Measurements from ENCODE around the gene KIF3B. TPM values are rescaled to one million over a fixed set of nuclear protein-coding genes. Genes with fewer than 3 reads are reported as not detected.

The KIF3B gene
- total RNA-seq, 4 donors from 2014 or later, result 26.6 to 46.5 (median 37.5) TPM

GRCh38 chr20:32314768-32315167 lies 37.3 kb downstream of the KIF3B start:
- intact Hi-C loops (cut with DNase I; ENCODE audit: low total_unique reads), result no loop called here
- in situ Hi-C loops (cut with MboI; ENCODE audit: low pct_ligation_motif_present in 1 of 4, low pct_unique_long_range_greater_than_20kb in 1 of 4, low sequenced_read_pairs in 3 of 4), result no loop called here
- Histone ChIP-seq H3K4me3 (no peak overlapping the region), H3K27ac (no peak overlapping the region), H3K36me3 (peaks cover 0 to 15% (median 6%) of the 10 kb centered on the region in 4 donors), H3K27me3 (no peaks in the 10 kb centered on the region), H3K9me3 (no peaks in the 10 kb centered on the region), H3K4me1 (no peaks in the 10 kb centered on the region)
- DNase-seq, result no peak
- 57 to 90% methylated on average over 1 of the region's 1 CpG for WGBS, 2 donors (ENCODE audit: low coverage in 1 of 2)
- TF ChIP-seq POLR2A (IDR thresholded peaks at IDR 0.05) (no peak), POLR2AphosphoS5 (IDR thresholded peaks at IDR 0.05) (no peak)

GRCh38 chr20:32315399-32315798 lies 37.9 kb downstream of the KIF3B start:
- no peaks in the 10 kb centered on the region for H3K9me3 ChIP-seq
- no peaks in the 10 kb centered on the region for H3K27me3 ChIP-seq
- H3K27ac ChIP-seq, result no peak overlapping the region
- intact Hi-C loops (cut with DNase I; ENCODE audit: low total_unique reads) (no loop called here), in situ Hi-C loops (cut with MboI; ENCODE audit: low pct_ligation_motif_present in 1 of 4, low pct_unique_long_range_greater_than_20kb in 1 of 4, low sequenced_read_pairs in 3 of 4) (no loop called here)
- DNase-seq, result no peak
- H3K4me3 ChIP-seq, result no peak overlapping the region
- H3K36me3 ChIP-seq, result peaks cover 0 to 15% (median 6%) of the 10 kb centered on the region in 4 donors
- TF ChIP-seq POLR2A (IDR thresholded peaks at IDR 0.05), result no peak
- no peak for TF ChIP-seq CTCF (IDR thresholded peaks at IDR 0.05)
- TF ChIP-seq POLR2AphosphoS5 (IDR thresholded peaks at IDR 0.05), result no peak
- no peak for TF ChIP-seq EP300 (IDR thresholded peaks at IDR 0.05; ENCODE audit: low read depth)
- WGBS, 2 donors (ENCODE audit: low coverage in 1 of 2), result 96 to 100% methylated on average over 1 to 3 of the region's 3 CpGs
- H3K4me1 ChIP-seq, result no peaks in the 10 kb centered on the region

GRCh38 chr20:32315891-32316290 lies 38.4 kb downstream of the KIF3B start:
- TF ChIP-seq EP300 (IDR thresholded peaks at IDR 0.05; ENCODE audit: low read depth) (no peak), POLR2AphosphoS5 (IDR thresholded peaks at IDR 0.05) (no peak), POLR2A (IDR thresholded peaks at IDR 0.05) (no peak), CTCF (IDR thresholded peaks at IDR 0.05) (no peak)
- Histone ChIP-seq H3K4me3 (no peak overlapping the region), H3K27me3 (no peaks in the 10 kb centered on the region), H3K4me1 (no peaks in the 10 kb centered on the region), H3K9me3 (no peaks in the 10 kb centered on the region), H3K36me3 (peaks cover 0 to 15% (median 6%) of the 10 kb centered on the region in 4 donors), H3K27ac (no peak overlapping the region)
- 82 to 84% methylated on average over 2 of the region's 2 CpGs for WGBS, 2 donors (ENCODE audit: low coverage in 1 of 2)
- intact Hi-C loops (cut with DNase I; ENCODE audit: low total_unique reads), result no loop called here
- in situ Hi-C loops (cut with MboI; ENCODE audit: low pct_ligation_motif_present in 1 of 4, low pct_unique_long_range_greater_than_20kb in 1 of 4, low sequenced_read_pairs in 3 of 4), result no loop called here
- no peak for DNase-seq

DNA sequence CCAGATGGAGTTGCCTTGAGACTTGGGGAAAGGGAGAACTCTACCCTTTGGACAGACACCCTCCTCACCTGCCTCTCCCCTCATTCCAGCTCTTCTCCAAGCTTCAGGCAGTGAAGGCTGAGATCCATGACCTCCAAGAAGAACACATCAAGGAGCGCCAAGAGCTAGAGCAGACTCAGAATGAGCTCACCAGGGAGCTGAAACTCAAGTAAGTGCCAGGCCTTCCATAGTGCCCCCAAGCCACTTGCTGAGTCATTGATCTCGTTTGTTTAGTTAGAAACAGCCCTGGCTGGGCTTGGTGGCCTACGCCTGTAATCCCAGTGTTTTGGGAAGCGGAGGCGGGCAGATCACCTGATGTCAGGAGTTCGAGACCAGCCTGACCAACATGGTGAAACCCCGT lies 39.2 kb downstream of the KIF3B start:
- H3K4me3 ChIP-seq, result no peak overlapping the region
- 94% methylated on average over 7 of the region's 7 CpGs; no CpG with 5 or more reads in 1 of the 2 donors for WGBS, 2 donors (ENCODE audit: low coverage in 1 of 2)
- no peak for TF ChIP-seq POLR2A (IDR thresholded peaks at IDR 0.05)
- TF ChIP-seq EP300 (IDR thresholded peaks at IDR 0.05; ENCODE audit: low read depth), result no peak
- no peak for TF ChIP-seq POLR2AphosphoS5 (IDR thresholded peaks at IDR 0.05)
- no peak for TF ChIP-seq CTCF (IDR thresholded peaks at IDR 0.05)
- no peak for DNase-seq
- no peak overlapping the region for H3K27ac ChIP-seq
- no peaks in the 10 kb centered on the region for H3K9me3 ChIP-seq
- H3K4me1 ChIP-seq, result no peaks in the 10 kb centered on the region
- intact Hi-C loops (cut with DNase I; ENCODE audit: low total_unique reads) (no loop called here), in situ Hi-C loops (cut with MboI; ENCODE audit: low pct_ligation_motif_present in 1 of 4, low pct_unique_long_range_greater_than_20kb in 1 of 4, low sequenced_read_pairs in 3 of 4) (no loop called here)
- no peaks in the 10 kb centered on the region for H3K27me3 ChIP-seq
- peaks cover 0 to 15% (median 6%) of the 10 kb centered on the region in 4 donors for H3K36me3 ChIP-seq

DNA sequence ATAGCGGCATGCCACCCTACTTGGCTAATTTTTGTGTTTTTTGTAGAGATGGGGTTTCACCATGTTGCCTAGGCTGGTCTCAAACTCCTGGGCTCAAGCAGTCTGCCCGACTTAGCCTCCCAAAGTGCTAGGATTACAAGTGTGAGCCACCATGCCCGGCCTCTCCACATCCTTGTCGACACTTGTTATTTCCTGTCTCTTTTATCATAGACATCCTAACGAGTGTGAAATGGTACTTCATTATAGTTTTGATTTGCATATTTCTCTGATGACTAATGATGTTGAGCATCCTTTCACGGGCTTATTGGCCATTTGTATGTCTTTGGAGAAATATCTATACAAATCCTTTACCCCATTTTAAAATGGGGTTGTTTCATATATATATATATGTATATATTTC lies 41.6 kb downstream of the KIF3B start:
- no peak overlapping the region for H3K4me3 ChIP-seq
- no peak overlapping the region for H3K27ac ChIP-seq
- H3K9me3 ChIP-seq, result no peaks in the 10 kb centered on the region
- 77 to 88% methylated on average over 3 to 6 of the region's 6 CpGs for WGBS, 2 donors (ENCODE audit: low coverage in 1 of 2)
- in situ Hi-C loops (cut with MboI; ENCODE audit: low pct_ligation_motif_present in 1 of 4, low pct_unique_long_range_greater_than_20kb in 1 of 4, low sequenced_read_pairs in 3 of 4), result no loop called here
- intact Hi-C loops (cut with DNase I; ENCODE audit: low total_unique reads), result no loop called here
- DNase-seq, result no peak
- TF ChIP-seq CTCF (IDR thresholded peaks at IDR 0.05) (no peak), POLR2AphosphoS5 (IDR thresholded peaks at IDR 0.05) (no peak), EP300 (IDR thresholded peaks at IDR 0.05; ENCODE audit: low read depth) (no peak), POLR2A (IDR thresholded peaks at IDR 0.05) (no peak)
- no peaks in the 10 kb centered on the region for H3K27me3 ChIP-seq
- H3K4me1 ChIP-seq, result no peaks in the 10 kb centered on the region
- H3K36me3 ChIP-seq, result peaks cover 0 to 15% (median 6%) of the 10 kb centered on the region in 4 donors
